T-helper 1 cell treated with Interleukin-12 subunit alpha and Interleukin-12 subunit beta and Interleukin-4 antibody, amounts not matched to agents 30 μg/mL and 1 μg/mL, for 36 hours (primary cell): Measurements from ENCODE around the gene SEPTIN6.
"Not testable (repeated sequence)": the region's sequence is repeated elsewhere in the genome, so short reads cannot be mapped to it uniquely, and the experiment has no call there.

Experiments used
- H3K27ac Mint-ChIP-seq: one replicate; pipeline ENCODE4 v1.8.0; 2021; ENCODE audit warnings: mild to moderate bottlenecking, mixed read lengths
- H3K27me3 Mint-ChIP-seq: one replicate; pipeline ENCODE4 v1.8.0; 2021; ENCODE audit warnings: low read depth, mixed read lengths
- H3K36me3 Mint-ChIP-seq: one replicate; pipeline ENCODE4 v1.8.0; 2021; ENCODE audit warnings: low read depth, mixed read lengths
- H3K4me1 Mint-ChIP-seq: one replicate; pipeline ENCODE4 v1.8.0; 2021; ENCODE audit warnings: low read depth, mixed read lengths
- H3K4me3 Mint-ChIP-seq: one replicate; pipeline ENCODE4 v1.8.0; 2021; ENCODE audit warnings: mild to moderate bottlenecking, moderate library complexity, mixed read lengths
- H3K9me3 Mint-ChIP-seq: one replicate; pipeline ENCODE4 v1.8.0; 2021; ENCODE audit warnings: mixed read lengths

The SEPTIN6 gene

DNA sequence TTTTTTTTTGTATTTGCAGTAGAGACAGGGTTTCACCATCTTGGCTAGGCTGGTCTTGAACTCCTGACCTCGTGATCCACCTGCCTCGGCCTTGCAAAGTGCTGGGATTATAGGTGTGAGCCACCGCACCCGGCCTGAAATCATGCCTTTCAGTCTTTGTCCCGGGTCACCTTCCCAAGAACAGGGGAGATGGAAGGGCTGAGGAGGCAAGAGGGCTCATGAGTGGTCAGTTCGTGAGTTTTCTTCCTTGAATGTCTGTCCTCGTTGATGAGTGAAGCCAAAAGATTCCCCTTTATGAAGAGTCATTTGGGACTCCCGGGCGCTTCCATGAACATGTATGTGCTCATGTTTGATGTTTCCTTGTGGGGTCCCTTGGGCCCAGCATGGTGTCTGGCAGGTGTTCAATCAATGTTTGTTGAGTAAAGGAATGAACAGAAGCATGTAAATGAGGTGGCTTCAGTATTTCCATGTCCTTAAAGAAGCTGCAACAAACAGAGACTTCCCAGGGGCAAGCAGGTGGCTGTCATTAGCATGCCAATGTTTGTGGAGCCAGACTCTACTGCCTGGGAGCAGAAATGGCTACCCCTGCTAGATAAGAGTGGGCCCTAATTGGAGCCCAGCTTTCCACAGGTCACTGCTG lies 3.4 kb upstream of the SEPTIN6 start:
- H3K9me3 Mint-ChIP-seq = no peaks in the 10 kb centered on the region
- no peak overlapping the region for H3K27ac Mint-ChIP-seq
- peaks cover 6% of the 10 kb centered on the region for H3K4me1 Mint-ChIP-seq
- peaks cover 3% of the 10 kb centered on the region for H3K36me3 Mint-ChIP-seq
- no peak overlapping the region for H3K4me3 Mint-ChIP-seq
- no peaks in the 10 kb centered on the region for H3K27me3 Mint-ChIP-seq

DNA sequence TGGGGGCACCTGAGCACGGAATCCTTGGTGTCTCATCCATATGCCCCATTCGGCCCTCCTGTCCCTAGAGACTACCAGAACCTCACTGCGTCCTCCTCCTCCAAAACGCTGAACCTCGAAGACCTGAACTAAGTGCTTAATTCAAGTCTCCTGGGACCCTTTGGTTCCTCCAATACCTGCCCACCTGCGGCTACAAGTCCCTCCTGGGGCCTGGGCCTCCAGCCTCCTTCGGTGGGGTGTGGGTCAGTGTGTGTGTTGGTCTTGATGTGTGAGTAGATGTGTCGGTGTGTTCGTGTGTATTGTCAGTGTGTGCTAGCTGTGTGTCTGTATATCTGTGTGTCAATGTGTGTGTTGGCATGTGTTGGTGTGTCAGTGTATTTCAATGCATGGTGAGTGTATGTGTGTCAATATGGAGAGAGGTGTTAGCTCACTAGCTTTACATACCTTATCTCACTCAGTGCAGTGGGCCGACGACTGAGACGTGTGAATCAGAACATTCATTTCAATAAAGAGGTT lies 2.6 kb upstream of the SEPTIN6 start:
- H3K4me3 Mint-ChIP-seq = no peak overlapping the region
- peaks cover 10% of the 10 kb centered on the region for H3K36me3 Mint-ChIP-seq
- no peaks in the 10 kb centered on the region for H3K9me3 Mint-ChIP-seq
- no peaks in the 10 kb centered on the region for H3K27me3 Mint-ChIP-seq
- peaks cover 6% of the 10 kb centered on the region for H3K4me1 Mint-ChIP-seq
- H3K27ac Mint-ChIP-seq = no peak overlapping the region

DNA sequence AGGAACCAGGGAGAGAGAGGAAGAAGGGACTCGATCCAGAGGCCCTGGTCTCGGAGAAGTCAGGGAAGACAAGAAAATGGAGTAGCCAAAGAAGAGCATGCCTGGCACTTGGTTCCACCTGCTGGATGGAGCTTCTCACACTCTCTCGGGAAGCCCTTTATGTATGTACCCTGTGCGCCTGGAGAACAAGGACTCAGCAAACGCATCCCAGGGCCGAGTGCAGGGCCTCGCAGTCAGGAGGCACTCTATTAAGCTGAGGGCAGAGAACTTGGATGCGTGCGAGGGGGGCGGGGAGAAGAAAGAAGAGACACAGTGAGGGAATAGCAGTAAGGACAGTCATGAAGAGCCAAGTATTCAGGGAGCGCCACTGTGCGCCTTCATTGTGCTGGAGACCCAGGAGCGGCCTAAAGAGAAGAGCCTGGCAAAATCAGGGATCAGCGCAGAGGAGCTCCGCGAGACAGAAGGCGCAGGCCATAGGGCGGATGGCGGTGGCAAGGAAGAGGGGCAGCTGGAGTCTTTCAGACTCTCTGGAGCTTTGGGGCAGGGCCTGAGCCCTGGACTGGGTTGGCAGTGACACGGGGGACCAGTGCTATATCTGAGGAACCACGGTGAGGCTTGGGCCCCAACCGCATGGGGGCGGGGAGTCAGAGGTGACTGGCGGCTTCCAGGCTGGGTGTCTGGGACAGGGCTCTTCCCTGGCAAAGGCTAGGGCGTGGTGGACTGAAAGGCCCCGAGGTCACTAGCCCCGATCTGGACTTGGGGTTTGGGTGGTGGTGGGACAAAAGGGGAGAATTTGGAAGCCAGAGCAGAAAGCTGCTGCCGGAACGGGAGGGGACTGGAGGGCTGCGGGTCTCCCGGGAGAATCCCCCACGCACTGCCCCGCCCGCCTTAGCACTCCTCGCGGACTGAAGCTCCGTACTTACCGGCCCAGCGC lies 1.9 kb upstream of the SEPTIN6 start:
- H3K4me3 Mint-ChIP-seq = no peak overlapping the region
- no peaks in the 10 kb centered on the region for H3K9me3 Mint-ChIP-seq
- no peaks in the 10 kb centered on the region for H3K27me3 Mint-ChIP-seq
- no peak overlapping the region for H3K27ac Mint-ChIP-seq
- H3K4me1 Mint-ChIP-seq = peaks cover 10% of the 10 kb centered on the region
- H3K36me3 Mint-ChIP-seq = peaks cover 14% of the 10 kb centered on the region

DNA sequence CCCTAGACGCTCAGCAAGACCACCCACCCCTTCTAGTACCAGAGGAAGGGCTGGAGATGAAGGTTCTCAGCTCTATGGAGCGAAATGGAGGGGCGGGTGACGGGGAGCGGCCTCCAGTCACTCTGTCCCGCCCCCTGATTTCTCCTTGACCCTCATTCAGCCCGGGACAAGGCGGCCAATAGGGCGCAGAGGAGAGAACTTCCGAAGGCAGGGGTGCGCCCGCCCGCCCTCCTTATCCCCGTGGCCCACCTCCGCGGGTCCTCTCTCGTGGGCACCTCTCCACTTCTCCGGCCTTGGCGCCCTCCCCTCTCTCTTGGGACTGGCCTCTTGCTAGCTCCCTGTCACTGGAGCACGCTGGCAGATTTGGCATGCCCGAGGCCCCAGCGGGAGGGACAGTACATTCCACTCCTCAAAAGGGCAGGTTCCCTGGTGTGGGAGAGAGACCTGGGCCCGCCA lies 1.1 kb upstream of the SEPTIN6 start:
- Mint-ChIP-seq H3K27me3 (no peaks in the 10 kb centered on the region), H3K36me3 (peaks cover 15% of the 10 kb centered on the region), H3K4me3 (no peak overlapping the region), H3K4me1 (peaks cover 12% of the 10 kb centered on the region), H3K9me3 (no peaks in the 10 kb centered on the region), H3K27ac (peak overlapping the region; percentile 31)

DNA sequence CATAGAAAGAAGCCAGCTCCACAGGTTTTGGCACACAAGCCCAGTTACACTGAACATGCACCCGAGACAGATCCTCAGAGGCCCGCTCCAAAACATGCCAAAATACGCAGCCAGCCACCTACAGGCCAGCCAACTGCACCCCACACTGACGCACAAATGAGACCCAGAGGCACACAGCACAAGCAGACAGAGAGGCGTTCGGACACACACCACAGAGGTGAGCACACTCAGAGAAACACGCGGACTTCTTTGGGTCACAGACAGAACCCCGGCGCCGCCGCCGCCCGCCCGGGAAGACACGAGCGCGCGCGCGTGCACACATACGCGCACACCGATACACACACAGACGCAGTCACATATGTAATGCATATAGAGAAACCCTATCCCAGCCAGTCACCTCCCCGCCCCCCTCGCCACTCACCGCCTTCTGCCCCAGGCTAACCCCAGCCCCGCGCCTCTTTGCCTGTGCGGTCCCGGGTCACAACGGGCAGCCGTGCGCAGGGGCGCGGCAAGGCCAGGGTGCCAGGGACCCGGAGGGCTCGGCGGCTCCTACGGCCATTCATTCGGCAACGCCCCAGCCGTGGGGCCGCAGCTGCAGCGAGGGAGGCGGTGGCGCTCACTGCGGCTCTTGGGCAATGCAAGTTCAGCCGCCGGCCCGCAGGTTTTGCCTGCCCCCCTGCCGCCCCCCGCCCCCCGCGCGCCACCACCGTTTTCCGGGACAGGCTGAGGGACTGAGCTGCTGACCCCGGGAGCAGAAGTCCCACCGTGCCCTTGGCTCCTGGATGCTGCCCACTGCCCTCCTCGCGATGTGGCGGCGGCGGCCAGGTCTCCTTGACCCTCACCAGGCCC lies 553 bp downstream of the SEPTIN6 start:
- H3K36me3 Mint-ChIP-seq = peaks cover 15% of the 10 kb centered on the region
- H3K27ac Mint-ChIP-seq = peak overlapping the region; percentile 99
- H3K4me3 Mint-ChIP-seq = peak overlapping the region; percentile 95
- peaks cover 21% of the 10 kb centered on the region for H3K4me1 Mint-ChIP-seq
- no peaks in the 10 kb centered on the region for H3K9me3 Mint-ChIP-seq
- no peaks in the 10 kb centered on the region for H3K27me3 Mint-ChIP-seq

DNA sequence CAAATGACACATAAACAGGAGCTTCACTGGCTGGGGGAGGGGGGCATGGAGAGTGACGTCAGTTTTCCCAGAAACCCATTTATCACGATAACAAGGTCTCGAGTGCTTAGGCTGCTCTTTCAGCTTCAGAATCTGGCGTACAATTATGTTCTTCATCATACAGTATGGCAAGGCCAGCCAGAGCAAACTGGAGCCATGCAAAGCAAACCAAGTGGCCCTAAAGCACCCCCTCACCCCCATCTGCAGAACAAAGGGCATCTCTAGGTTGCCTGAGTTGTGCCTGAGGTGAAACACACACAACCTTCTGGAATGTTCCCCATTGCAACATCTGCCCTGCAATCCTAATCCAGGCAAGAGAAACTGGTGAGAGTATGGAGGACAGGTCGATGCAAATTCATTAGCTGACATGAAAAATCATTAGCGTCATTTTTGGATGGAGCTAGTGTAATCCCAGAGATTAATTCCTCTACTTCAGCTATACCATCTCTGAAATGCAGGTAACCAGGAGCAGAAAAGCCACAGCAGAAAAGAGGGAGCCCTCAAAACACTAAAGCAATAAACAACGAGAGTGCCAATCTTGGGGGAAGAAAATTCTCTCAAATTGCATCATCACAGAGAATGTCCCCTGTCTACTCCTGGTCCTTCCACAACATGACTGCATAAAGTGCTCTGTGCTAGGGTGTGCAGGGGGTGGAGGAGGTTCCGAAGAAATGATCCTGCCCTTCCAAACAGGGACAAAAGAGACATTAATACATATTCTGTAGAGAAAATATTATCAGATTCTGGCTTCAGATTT lies 1.8 kb downstream of the SEPTIN6 start:
- Mint-ChIP-seq H3K27me3 (no peaks in the 10 kb centered on the region), H3K27ac (peak overlapping the region; percentile 99), H3K9me3 (no peaks in the 10 kb centered on the region), H3K36me3 (peaks cover 17% of the 10 kb centered on the region), H3K4me1 (peaks cover 32% of the 10 kb centered on the region), H3K4me3 (peak overlapping the region; percentile 95)

DNA sequence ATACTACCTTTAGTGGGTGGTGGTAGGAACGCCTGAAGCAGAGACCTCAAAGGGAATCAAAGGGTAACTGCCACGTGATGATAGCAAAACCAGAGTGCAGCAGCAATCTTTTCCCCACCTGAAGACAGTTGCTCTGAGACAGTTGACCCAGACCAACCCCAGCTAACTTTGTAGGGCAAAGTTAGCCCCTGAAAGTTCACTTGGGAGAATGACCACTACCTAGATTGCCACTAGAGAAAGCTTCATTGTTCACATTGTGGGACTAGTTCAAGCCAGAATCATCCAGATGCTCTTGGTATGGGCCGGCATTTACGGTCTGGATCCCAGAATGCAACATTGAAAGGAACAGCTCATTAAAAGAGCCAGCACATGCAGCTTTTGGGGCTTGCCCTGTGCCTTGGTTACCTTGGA lies 4.1 kb downstream of the SEPTIN6 start:
- H3K9me3 Mint-ChIP-seq = no peaks in the 10 kb centered on the region
- peaks cover 17% of the 10 kb centered on the region for H3K36me3 Mint-ChIP-seq
- peak overlapping the region; percentile 95 for H3K4me3 Mint-ChIP-seq
- H3K4me1 Mint-ChIP-seq = peaks cover 41% of the 10 kb centered on the region
- H3K27ac Mint-ChIP-seq = peak overlapping the region; percentile 99
- H3K27me3 Mint-ChIP-seq = no peaks in the 10 kb centered on the region

DNA sequence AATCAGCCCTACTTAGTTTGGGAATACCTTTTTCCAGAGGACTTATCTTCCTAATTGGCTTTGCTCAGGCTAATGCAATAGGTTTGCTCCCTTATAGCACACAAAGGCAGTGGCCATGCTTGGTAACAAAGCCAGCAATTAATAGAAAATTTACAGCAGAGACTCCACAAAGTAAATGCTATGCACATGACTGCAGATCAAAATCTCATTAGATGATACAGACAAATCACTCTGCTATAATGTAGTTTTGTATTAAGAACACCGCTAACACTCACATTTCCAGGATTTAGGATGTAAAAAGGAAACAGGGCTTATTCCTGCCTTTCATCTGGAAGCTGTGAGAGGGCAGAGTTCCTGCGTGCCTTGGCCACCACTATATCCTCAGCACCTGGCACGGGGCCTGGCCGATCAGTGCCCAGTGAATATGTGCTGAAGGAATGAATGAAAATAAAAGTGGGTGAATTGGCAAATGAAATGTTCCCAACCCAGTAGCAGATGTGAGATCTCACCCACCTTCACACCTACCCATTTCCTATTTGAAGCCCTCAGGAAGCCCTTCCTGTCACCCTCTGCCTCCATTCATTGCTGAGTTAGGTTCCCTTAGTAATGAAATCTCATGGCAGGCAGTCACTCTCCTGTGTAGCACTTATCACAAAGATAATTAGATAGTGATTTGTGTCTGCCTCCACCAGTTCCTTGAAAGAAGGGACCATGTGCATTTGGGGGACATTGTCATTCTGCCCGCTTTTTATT lies 5.1 kb downstream of the SEPTIN6 start:
- Mint-ChIP-seq H3K9me3 (no peaks in the 10 kb centered on the region), H3K27ac (peak overlapping the region; percentile 99), H3K4me3 (peak overlapping the region; percentile 95), H3K4me1 (peaks cover 47% of the 10 kb centered on the region), H3K36me3 (peaks cover 20% of the 10 kb centered on the region), H3K27me3 (no peaks in the 10 kb centered on the region)

DNA sequence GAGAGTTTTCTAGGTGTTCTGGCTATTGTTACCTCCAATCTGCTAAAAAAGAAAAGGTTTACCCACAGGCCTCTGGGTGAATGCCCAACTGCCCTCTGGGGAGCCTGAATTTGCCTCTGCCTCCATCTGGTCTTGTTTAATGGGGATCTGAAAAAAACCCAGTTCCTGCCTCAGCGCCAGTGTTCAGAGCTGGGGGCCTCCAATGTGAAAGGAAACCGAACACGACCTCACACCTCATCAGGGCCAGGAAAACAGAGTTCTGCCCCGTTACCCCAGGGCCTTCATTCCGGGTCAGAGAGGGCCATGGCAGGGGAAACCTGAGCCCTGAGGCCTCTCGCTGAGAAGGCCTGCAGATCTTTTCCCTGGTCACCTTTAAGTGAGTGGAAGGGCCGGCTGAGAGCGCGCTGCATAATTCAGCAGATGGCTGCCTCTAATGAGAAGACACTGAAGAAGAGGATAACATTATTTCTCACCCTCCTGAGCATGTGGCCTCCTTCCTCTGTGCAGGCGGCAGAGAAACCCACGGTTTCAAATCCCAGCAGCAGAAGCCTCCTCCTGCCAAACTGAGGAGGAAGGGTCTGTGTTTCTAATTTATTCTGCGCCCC lies 6.8 kb downstream of the SEPTIN6 start:
- Mint-ChIP-seq H3K4me3 (peak overlapping the region; percentile 95), H3K9me3 (no peaks in the 10 kb centered on the region), H3K27me3 (no peaks in the 10 kb centered on the region), H3K27ac (peak overlapping the region; percentile 99), H3K36me3 (peaks cover 18% of the 10 kb centered on the region), H3K4me1 (peaks cover 56% of the 10 kb centered on the region)

DNA sequence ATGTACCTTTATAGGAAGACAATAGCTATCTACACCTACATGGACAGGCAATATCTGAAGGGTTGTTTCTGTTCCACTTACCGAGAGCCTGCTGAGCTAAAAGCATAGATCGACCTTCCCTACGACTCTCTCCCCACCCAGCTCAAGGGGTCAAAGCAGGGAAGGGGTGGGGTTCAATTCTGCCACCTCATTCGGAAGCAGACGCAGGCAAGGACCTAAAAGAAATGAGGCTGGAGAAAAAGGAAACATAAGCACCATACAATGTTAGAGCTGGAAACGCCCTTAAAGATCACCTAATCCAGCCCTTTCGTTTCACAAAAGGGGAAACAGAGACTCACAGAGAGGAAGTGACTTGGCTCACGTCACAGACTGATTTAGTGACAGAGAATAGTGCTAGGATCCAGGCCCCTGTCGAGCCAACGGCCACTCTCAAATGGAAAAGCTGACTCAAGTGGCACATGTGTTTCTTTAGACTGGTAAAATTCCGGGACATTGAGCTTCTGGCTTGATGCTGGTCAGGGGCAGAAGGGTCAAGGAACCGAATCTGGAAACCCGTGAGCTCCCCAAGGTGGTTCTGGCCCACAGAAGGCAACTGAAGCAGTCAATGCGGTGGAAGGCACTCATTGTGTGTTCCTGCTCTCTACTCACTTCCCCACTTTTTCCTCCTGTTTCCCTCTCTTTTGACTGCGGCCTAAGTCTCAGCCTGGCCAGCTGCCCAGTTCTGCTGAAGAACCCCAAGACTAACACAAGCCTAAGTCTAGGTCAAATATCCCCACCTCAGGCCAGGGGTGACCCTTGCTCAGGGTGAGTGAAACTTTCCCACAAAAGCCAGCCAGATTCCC lies 7.5 kb downstream of the SEPTIN6 start:
- no peaks in the 10 kb centered on the region for H3K9me3 Mint-ChIP-seq
- H3K27ac Mint-ChIP-seq = peak overlapping the region; percentile 99
- peak overlapping the region; percentile 95 for H3K4me3 Mint-ChIP-seq
- peaks cover 60% of the 10 kb centered on the region for H3K4me1 Mint-ChIP-seq
- peaks cover 16% of the 10 kb centered on the region for H3K36me3 Mint-ChIP-seq
- no peaks in the 10 kb centered on the region for H3K27me3 Mint-ChIP-seq

DNA sequence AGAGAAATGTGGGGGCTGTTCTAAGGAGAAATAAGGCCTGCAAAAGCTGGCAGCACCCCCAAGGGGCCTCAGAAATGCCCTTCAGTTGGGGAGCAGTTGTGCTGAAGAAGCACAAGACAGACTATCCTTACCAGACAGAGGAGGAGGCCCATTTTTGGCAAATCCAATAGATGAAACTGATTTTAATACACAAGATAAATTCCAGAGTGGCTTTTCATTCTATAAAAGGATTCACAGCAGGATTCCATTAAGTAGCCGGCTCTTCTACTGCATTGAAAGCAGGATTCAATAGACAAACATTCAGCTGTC lies 8.1 kb downstream of the SEPTIN6 start:
- no peaks in the 10 kb centered on the region for H3K27me3 Mint-ChIP-seq
- H3K36me3 Mint-ChIP-seq = peaks cover 12% of the 10 kb centered on the region
- peaks cover 57% of the 10 kb centered on the region for H3K4me1 Mint-ChIP-seq
- H3K4me3 Mint-ChIP-seq = peak overlapping the region; percentile 95
- H3K9me3 Mint-ChIP-seq = no peaks in the 10 kb centered on the region
- peak overlapping the region; percentile 99 for H3K27ac Mint-ChIP-seq

DNA sequence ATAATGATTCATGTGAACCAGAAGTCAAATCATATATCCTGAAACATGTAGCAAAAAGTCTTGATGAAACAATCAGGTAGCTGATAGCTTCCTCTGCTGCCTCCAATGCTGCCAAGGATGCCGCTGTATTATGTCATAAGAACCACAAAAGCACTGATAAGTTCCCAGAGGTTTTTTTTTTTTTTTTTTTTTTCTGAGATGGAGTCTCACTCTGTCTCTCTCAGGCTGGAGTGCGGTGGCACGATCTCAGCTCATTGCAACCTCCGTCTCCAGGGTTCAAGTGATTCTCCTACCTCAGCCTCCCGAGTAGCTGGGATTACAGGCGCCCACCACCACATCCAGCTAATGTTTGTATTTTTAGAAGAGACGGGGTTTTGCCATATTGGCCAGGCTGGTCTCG lies 8.7 kb downstream of the SEPTIN6 start:
- not testable (repeated sequence) for H3K27me3 Mint-ChIP-seq, H3K9me3 Mint-ChIP-seq
- Mint-ChIP-seq H3K4me1 (peaks cover 56% of the 10 kb centered on the region), H3K36me3 (peaks cover 12% of the 10 kb centered on the region), H3K27ac (peak overlapping the region; percentile 99), H3K4me3 (peak overlapping the region; percentile 95)
